Right lobe of liver (tissue), 6 donors: ENCODE data around the gene HOXB5. TPM values are rescaled to one million over a fixed set of nuclear protein-coding genes. Genes with fewer than 3 reads are reported as not detected.

Experiments used
- ATAC-seq, 4 donors: fragments of 200-7000 bp; cut with Tn5 transposase; one replicate each; pipeline ENCODE4 v1.9.1; 2020; ENCODE audit warnings: mild to moderate bottlenecking in 4 of 4, moderate library complexity in 4 of 4
- DNase-seq, 3 donors: peaks; one replicate each; pipeline ENCODE4 v3.0.0-alpha.2; 2020
- H3K27ac ChIP-seq, 3 donors: fragments of 200-600 bp; one replicate each; pipeline ENCODE4 v1.8.0; 2022
- H3K27me3 ChIP-seq, 2 donors: fragments of 200-600 bp; one replicate each; pipeline ENCODE4 v1.8.0; 2022
- H3K36me3 ChIP-seq, 4 donors: fragments of 200-600 bp; sonication (generic) in 1 of 4; one replicate each; pipeline versions ENCODE4 v1.5.1 to v1.8.0; 2017 to 2022; ENCODE audit warnings: control low read depth in 1 of 4
- H3K4me1 ChIP-seq, 4 donors: fragments of 200-600 bp; sonication (generic) in 1 of 4; one replicate each; pipeline versions ENCODE4 v1.5.1 to v1.8.0; 2017 to 2022; ENCODE audit warnings: control low read depth in 1 of 4
- H3K4me3 ChIP-seq, 3 donors: fragments of 200-600 bp; one replicate each; pipeline ENCODE4 v1.8.0; 2022
- H3K9me3 ChIP-seq, 4 donors: fragments of 200-600 bp; sonication (generic) in 1 of 4; one replicate each; pipeline versions ENCODE4 v1.5.1 to v1.8.0; 2017 to 2022; ENCODE audit warnings: control low read depth in 1 of 4
- CTCF ChIP-seq, 4 donors: fragments of 200-600 bp in 3 of 4; fragments of 450-650 bp in 1 of 4; IDR thresholded peaks; one replicate each; pipeline versions ENCODE4 v1.5.1 to v1.8.0; 2016 to 2022; ENCODE audit warnings: antibody characterized with exemption in 4 of 4, mild to moderate bottlenecking in 2 of 4
- POLR2A ChIP-seq: fragments of 450-650 bp; IDR thresholded peaks from one replicate; pipeline ENCODE4 v1.6.1; 2017; ENCODE audit warnings: antibody characterized with exemption, mild to moderate bottlenecking
- WGBS: methylation state at CpG from one replicate; pipeline ENCODE4 v1.1.6; 2018; ENCODE audit warnings: low coverage, low lambda C conversion rate; ENCODE audit not compliant: insufficient coverage; ENCODE audit errors: missing lambda C conversion rate; 5-methylcytosine and 5-hydroxymethylcytosine counted together
- intact Hi-C, 2 donors: fragments of 100-400 bp; cut with DNase I; formaldehyde crosslinking; loops; one replicate each; pipeline versions ENCODE4 v1.11.2 to v1.14.1; 2022
- total RNA-seq, 6 experiments: library from RNA; depleted of rRNA in 2 of 6; stranded (reverse); fragments of >200 nt in 2 of 6; fragmentation: NEBNext Ultra II Directional in 3 of 6; extraction: Animal tissue kit (Norgen Biotek cat#: 25700) in 3 of 6; gene quantifications; one replicate each; pipeline versions ENCODE4 v1.1.0 to v1.2.4, GENCODE V29; 2016 to 2023
- donor health status: DM: no; HTN: yes; CAD: no.
- donor health status: DM: no; HTN: no; CAD: no.
- donor health status: DM: no; HTN: no; CAD: no.
- donor health status: DM: no; HTN: yes; CAD: no.
- donor health status: DM: no; HTN: yes; CAD: no.

Gene HOXB5
- total RNA-seq, 6 experiments from 2014 or later: 0.11 to 0.29 (median 0.19) TPM; not detected in 1

- TF ChIP-seq CTCF (IDR thresholded peaks at IDR 0.05) (no peak), POLR2A (no peak)
- no peak for DNase-seq
- H3K4me1 ChIP-seq: peaks cover 0 to 17% (median 2%) of the 10 kb centered on the region in 4 donors
- 9% methylated on average over 11 of the region's 11 CpGs for WGBS
- H3K27ac ChIP-seq: no peak overlapping the region
- intact Hi-C loops: no loop called here
- H3K27me3 ChIP-seq: peaks cover 29 to 71% of the 10 kb centered on the region in 2 donors
- H3K4me3 ChIP-seq: no peak overlapping the region
- ATAC-seq: no peak
- no peaks in the 10 kb centered on the region for H3K9me3 ChIP-seq
- no peaks in the 10 kb centered on the region for H3K36me3 ChIP-seq
Measured at GRCh38 chr17:48622857-48623256, 29.3 kb upstream of the HOXB5 start.

- intact Hi-C loops: no loop called here
- DNase-seq (no peak), ATAC-seq (no peak)
- 17% methylated on average over 15 of the region's 41 CpGs for WGBS
- Histone ChIP-seq H3K4me1 (peaks cover 0 to 17% (median 2%) of the 10 kb centered on the region in 4 donors), H3K4me3 (no peak overlapping the region), H3K27me3 (peaks cover 22 to 72% of the 10 kb centered on the region in 2 donors), H3K36me3 (no peaks in the 10 kb centered on the region), H3K9me3 (no peaks in the 10 kb centered on the region), H3K27ac (no peak overlapping the region)
- no peak for TF ChIP-seq POLR2A
- TF ChIP-seq CTCF (IDR thresholded peaks at IDR 0.05): no peak
Measured at GRCh38 chr17:48621410-48622392, 28.1 kb upstream of the HOXB5 start.

GRCh38 chr17:48620461-48621139, 27.0 kb upstream of the HOXB5 start:
- no peak for TF ChIP-seq CTCF (IDR thresholded peaks at IDR 0.05)
- no peak for TF ChIP-seq POLR2A
- DNase-seq (no peak), ATAC-seq (no peak)
- H3K4me3 ChIP-seq: no peak overlapping the region
- H3K4me1 ChIP-seq: peaks cover 0 to 8% (median 0%) of the 10 kb centered on the region in 4 donors
- no peaks in the 10 kb centered on the region for H3K36me3 ChIP-seq
- 20% methylated on average over 4 of the region's 6 CpGs for WGBS
- H3K27me3 ChIP-seq: peaks cover 33 to 75% of the 10 kb centered on the region in 2 donors
- no peaks in the 10 kb centered on the region for H3K9me3 ChIP-seq
- H3K27ac ChIP-seq: no peak overlapping the region
- intact Hi-C loops: no loop called here

GRCh38 chr17:48619826-48620449, 26.4 kb upstream of the HOXB5 start:
- H3K36me3 ChIP-seq: no peaks in the 10 kb centered on the region
- no peak overlapping the region for H3K27ac ChIP-seq
- H3K4me1 ChIP-seq: peaks cover 0 to 1% (median 0%) of the 10 kb centered on the region in 4 donors
- H3K4me3 ChIP-seq: no peak overlapping the region
- ATAC-seq (no peak), DNase-seq (no peak)
- no peak for TF ChIP-seq POLR2A
- no peak for TF ChIP-seq CTCF (IDR thresholded peaks at IDR 0.05)
- 22% methylated on average over 21 of the region's 32 CpGs for WGBS
- intact Hi-C loops: loop anchor here in 1 of 2 donors (10.0 kb wide), 1 partner anchor 275 kb away; no protein-coding TSS in a partner anchor
- H3K9me3 ChIP-seq: no peaks in the 10 kb centered on the region
- H3K27me3 ChIP-seq: peaks cover 30 to 73% of the 10 kb centered on the region in 2 donors
